NCI-H526 treated with DMSO at 0.1 percent for 48 hours (cell line): Measurements from ENCODE around the gene REV3L.
"Not testable (repeated sequence)": the region's sequence is repeated elsewhere in the genome, so short reads cannot be mapped to it uniquely, and the experiment has no call there.

Source experiments
- DNase-seq: peaks from one replicate; lab custom pipeline; 2025; lab: John Stamatoyannopoulos, UW

Gene REV3L

GRCh38 chr6:111499269-111499793 is 16.3 kb upstream of the REV3L start:
- DNase-seq: no peak

- no peak for DNase-seq
These were observed 12.1 kb upstream of the REV3L start for GRCh38 chr6:111494951-111495635.

GRCh38 chr6:111492499-111492898 is 9.5 kb upstream of the REV3L start:
- DNase-seq: no peak

DNA sequence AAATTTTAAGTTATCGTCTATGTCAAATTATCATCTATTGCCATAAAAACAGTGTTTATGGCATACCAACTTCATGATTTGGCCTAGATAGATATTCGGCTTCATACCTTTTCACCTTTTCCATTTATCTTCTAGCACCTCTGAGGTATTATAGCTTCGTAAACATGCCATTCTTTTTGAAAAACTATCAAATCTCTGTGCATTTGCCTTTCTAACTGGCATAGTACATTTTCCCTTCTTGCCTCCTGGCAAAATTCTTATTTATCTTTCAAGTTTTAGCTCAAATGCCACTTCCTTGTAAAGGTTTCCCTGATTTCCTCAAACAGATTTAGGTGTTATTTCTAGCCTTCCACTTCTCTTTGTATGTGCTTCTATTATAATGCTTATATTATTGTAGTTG is 7.0 kb upstream of the REV3L start:
- no peak for DNase-seq

GRCh38 chr6:111487661-111488060 is 4.6 kb upstream of the REV3L start:
- DNase-seq: no peak

- DNase-seq: no peak
These were observed 3.9 kb upstream of the REV3L start for GRCh38 chr6:111486921-111487320.

DNA sequence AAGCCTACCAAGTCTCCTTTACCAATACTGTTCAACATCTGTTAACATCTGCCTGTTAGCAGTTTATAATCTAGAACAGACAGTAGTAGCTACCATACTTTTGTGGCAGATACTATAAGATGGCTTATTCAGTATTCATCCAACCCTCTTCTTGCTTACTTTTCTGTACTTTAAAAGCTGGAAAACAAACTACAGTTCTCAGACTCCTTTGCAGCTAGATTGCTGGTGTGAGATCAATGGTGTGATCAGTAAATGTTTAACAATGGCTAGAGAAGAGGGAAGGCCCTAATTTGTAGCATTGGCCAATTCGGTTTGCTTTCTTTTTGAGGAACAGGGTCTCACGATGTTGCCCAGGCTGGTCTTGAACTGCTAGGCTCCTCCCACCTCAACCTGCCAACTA is 3.5 kb upstream of the REV3L start:
- DNase-seq: no peak

DNA sequence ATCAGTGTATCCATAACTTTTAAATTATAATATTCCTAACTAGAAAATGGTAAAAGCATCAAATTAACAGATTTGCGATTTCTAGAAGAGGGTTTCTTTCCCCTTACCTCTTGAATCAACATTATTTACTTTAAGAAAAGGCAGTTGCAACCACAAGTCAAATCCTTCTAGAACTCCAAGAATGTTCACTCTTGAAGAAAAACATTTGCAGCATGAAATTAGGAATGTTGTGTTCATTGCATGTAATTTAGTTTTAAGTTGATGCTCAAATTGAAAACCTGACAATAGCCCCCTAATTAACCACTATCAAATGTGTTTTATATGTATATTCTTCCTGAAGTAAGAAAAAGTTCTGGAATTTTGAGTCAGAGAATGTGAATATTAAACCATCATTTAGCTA is 2.3 kb upstream of the REV3L start:
- no peak for DNase-seq

GRCh38 chr6:111484633-111484930 is 1.6 kb upstream of the REV3L start:
- DNase-seq: peak; percentile 64

- DNase-seq: peak; percentile 96
These were observed 966 bp upstream of the REV3L start for GRCh38 chr6:111483736-111484632.

- peak; percentile 82 for DNase-seq
These were observed 645 bp downstream of the REV3L start for GRCh38 chr6:111482188-111482958.

- DNase-seq: peak; percentile 64
These were observed 1.2 kb downstream of the REV3L start for GRCh38 chr6:111481836-111482187.

DNA sequence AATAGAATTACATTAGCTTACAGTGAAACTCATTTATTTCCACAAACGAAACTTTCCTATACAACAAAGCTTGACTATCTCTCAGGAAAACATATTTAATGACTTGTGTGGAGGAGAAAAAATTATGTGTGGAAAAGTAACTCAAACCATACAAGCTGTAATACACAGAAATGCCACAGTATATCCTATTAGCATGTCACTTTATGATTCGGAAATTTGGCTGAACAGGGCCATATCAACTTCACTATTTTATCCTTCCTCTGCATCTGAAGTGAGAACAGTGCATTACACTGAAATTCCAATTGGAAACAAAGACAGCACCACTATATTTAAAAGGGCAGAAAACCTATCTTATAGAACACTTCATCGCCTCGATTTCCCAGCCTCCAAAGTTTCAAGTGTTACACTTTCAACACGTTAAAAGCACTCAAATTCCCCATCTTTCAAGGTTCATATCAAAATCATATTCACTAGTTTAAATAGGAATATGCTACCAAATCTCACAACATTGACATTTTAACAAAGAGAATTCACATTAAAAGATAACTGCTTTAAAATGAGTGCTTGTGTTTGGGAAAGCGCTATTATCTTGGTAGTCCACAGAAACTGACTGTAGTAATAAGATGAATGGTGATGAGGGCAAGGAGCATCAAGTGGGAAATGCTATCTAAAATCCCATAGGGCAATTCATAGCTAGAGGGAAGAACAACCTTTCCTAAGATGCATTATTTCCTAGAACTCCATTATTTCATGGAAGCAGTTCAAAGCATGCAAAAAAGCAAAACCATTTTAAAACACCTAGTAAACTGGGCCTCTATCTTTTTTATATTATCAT is 1.8 kb downstream of the REV3L start:
- peak; percentile 70 for DNase-seq

- DNase-seq: peak; percentile 50
These were observed 4.3 kb downstream of the REV3L start for GRCh38 chr6:111478749-111479148.

DNA sequence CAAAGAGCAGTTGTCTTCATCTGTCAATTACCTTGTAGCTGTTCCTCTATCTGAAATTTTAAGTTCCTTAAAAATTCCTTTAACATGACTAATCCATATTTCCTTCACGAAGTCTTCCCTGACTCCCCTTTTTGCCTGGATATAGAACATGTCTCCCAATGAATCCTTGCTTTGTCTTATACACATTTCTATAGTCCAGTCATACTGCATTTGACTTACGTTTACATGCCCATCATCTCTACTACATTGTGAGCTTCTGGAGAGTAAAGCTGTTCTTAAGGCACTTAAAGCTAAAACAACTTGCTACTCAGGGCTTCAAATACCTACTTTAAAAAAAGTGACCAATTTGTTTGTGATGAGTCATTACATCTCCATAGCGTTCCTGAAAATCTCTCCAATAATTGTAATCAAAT is 4.9 kb downstream of the REV3L start:
- DNase-seq: no peak

- peak; percentile 14 for DNase-seq
These were observed 5.5 kb downstream of the REV3L start for GRCh38 chr6:111477481-111477938.

- not testable (repeated sequence) for DNase-seq
These were observed 7.0 kb downstream of the REV3L start for GRCh38 chr6:111476061-111476460.

GRCh38 chr6:111474771-111475170 is 8.2 kb downstream of the REV3L start:
- no peak for DNase-seq

- DNase-seq: no peak
These were observed 8.9 kb downstream of the REV3L start for GRCh38 chr6:111474106-111474505.

- no peak for DNase-seq
These were observed 10.0 kb downstream of the REV3L start for GRCh38 chr6:111472933-111473435.

GRCh38 chr6:111471958-111472357 is 11.1 kb downstream of the REV3L start:
- DNase-seq: no peak
